K562 (cell line): ENCODE measurements around the gene LSS. TPM values are rescaled to one million over a fixed set of nuclear protein-coding genes. Genes with fewer than 3 reads are reported as not detected.

Source experiments
- AFF1 ChIP-seq, 2 experiments: fragments of 450-650 bp; IDR thresholded peaks; 2 replicates each; pipeline ENCODE4 v1.6.1; 2018; ENCODE audit warnings: mild to moderate bottlenecking in 2 of 2, low read depth in 1 of 2; ENCODE audit not compliant: partially characterized antibody in 2 of 2
- ATF3 ChIP-seq, 2 experiments: fragments of 450-650 bp in 1 of 2; sonication (generic) in 1 of 2; formaldehyde crosslinking in 1 of 2; IDR thresholded peaks in 1 of 2; conservative IDR thresholded peaks in 1 of 2; 2 replicates each; pipeline versions ENCODE4 v1.6.1 to v1.8.1; 2016 to 2023; ENCODE audit warnings: mild to moderate bottlenecking in 2 of 2, moderate library complexity in 2 of 2, inconsistent platforms in 1 of 2, missing genetic modification reagents in 1 of 2
- NFIC ChIP-seq: fragments of 450-650 bp; IDR thresholded peaks from 2 replicates; pipeline ENCODE4 v1.6.1; 2017; ENCODE audit warnings: mild to moderate bottlenecking, inconsistent platforms
- TFAP4 ChIP-seq: sonication (generic); formaldehyde crosslinking; IDR thresholded peaks from 2 replicates; pipeline ENCODE4 v1.8.0; 2022; ENCODE audit warnings: missing genetic modification reagents, mild to moderate bottlenecking, moderate library complexity, borderline replicate concordance
- ZNF212 ChIP-seq: fragments of 450-650 bp; formaldehyde crosslinking; IDR thresholded peaks from 2 replicates; pipeline ENCODE4 v1.4.0; 2020; ENCODE audit warnings: mild to moderate bottlenecking
- polyA plus RNA-seq, 8 experiments: library from polyadenylated mRNA; depleted of rRNA in 4 of 8; stranded (reverse) in 5 of 8; unstranded in 3 of 8; fragments of >200 nt; fragmentation: Nextera tagmentation in 2 of 8; fragmentation: Illumina TruSeq in 1 of 8; extraction: Ambion mirVana in 2 of 8; extraction: Trizol in 1 of 8; gene quantifications; 2 replicates each; pipeline versions ENCODE4 v1.2.1 to v1.2.3, GENCODE V29; 2011 to 2014; ENCODE audit warnings: inconsistent platforms in 1 of 8, missing spikeins in 1 of 8
- total RNA-seq, 7 experiments: library from RNA; depleted of rRNA in 6 of 7; stranded (reverse); fragments of >200 nt in 6 of 7; fragmentation: Illumina TruSeq in 2 of 7; extraction: Trizol in 2 of 7; gene quantifications; 2 replicates each; pipeline versions ENCODE4 v1.2.1 to v1.2.3, GENCODE V29; 2011 to 2021; ENCODE audit warnings: low replicate concordance in 1 of 7

Gene LSS
- total and polyA plus RNA-seq, 9 of the 15 experiments (the other 6 are each of a cell fraction or from before 2014, with no cell fraction given): 2.2 to 89.5 (median 37.4) TPM

GRCh38 chr21:46244602-46245001 lies 16.0 kb upstream of the LSS start (continued):
- 0 out of 2 replicates have a peak, but pooled peaks have one; percentile 20 for TF ChIP-seq TFAP4
- no peak for TF ChIP-seq AFF1 (IDR thresholded peaks at IDR 0.05; ENCODE audit: low read depth in 1 of 2, partially characterized antibody in 2 of 2)
- TF ChIP-seq NFIC: no peak
- no peak for TF ChIP-seq ZNF212 (CRISPR knock-in tag)
- no peak for TF ChIP-seq ATF3 (IDR thresholded peaks at IDR 0.05)
- no peak for TF ChIP-seq ATF3 (CRISPR knock-in tag; conservative IDR thresholded peaks at IDR 0.05)
